Ovary (tissue), 9 donors: ENCODE results near the gene FEZF1. TPM values are rescaled to one million over a fixed set of nuclear protein-coding genes. Genes with fewer than 3 reads are reported as not detected.

Source experiments
- DNase-seq, 5 donors: peaks; one replicate each; pipeline ENCODE4 v3.0.0-alpha.2; 2019 to 2020
- H3K27ac ChIP-seq, 2 donors: fragments of 200-600 bp; one replicate each; pipeline versions ENCODE4 v1.5.1 to v1.8.0; 2019 to 2022
- H3K27me3 ChIP-seq: fragments of 200-600 bp; one replicate; pipeline ENCODE4 v1.8.0; 2022
- H3K36me3 ChIP-seq: fragments of 200-600 bp; sonication (generic); one replicate; pipeline ENCODE4 v1.5.1; 2019
- H3K4me1 ChIP-seq: one replicate; pipeline ENCODE4 v1.8.1; 2013; ENCODE audit warnings: mild to moderate bottlenecking, moderate library complexity; ENCODE audit not compliant: insufficient read depth
- H3K4me3 ChIP-seq: fragments of 200-600 bp; sonication (generic); one replicate; pipeline ENCODE4 v1.5.1; 2017
- H3K9me3 ChIP-seq, 2 donors: fragments of 200-600 bp in 1 of 2; sonication (generic) in 1 of 2; one replicate each; pipeline versions ENCODE4 v1.5.1 to v1.8.1; 2013 to 2019; ENCODE audit warnings: mild to moderate bottlenecking in 1 of 2, moderate library complexity in 1 of 2
- CTCF ChIP-seq, 3 donors: fragments of 450-650 bp in 2 of 3; fragments of 200-600 bp in 1 of 3; IDR thresholded peaks; one replicate each; pipeline versions ENCODE4 v1.5.1 to v1.8.0; 2016 to 2022; ENCODE audit warnings: antibody characterized with exemption in 3 of 3, mild to moderate bottlenecking in 1 of 3
- EP300 ChIP-seq: sonication (generic); formaldehyde crosslinking; IDR thresholded peaks from one replicate; pipeline ENCODE4 v1.6.1; 2017; ENCODE audit warnings: antibody characterized with exemption
- POLR2A ChIP-seq: fragments of 450-650 bp; IDR thresholded peaks from one replicate; pipeline ENCODE4 v1.6.1; 2017; ENCODE audit warnings: antibody characterized with exemption, mild to moderate bottlenecking, moderate library complexity
- WGBS, 3 donors: extraction: QIAGEN DNeasy Blood & Tissue Kit in 1 of 3; methylation state at CpG; one replicate each; pipeline versions ENCODE4 v1.1.5 to v1.1.7; 2013 to 2017; 5-methylcytosine and 5-hydroxymethylcytosine counted together
- intact Hi-C, 4 donors: fragments of 100-400 bp; cut with DNase I; formaldehyde crosslinking; loops; one replicate each; pipeline versions ENCODE4 v1.11.0 to v1.15.1; 2022 to 2023
- polyA plus RNA-seq, 2 donors: library from polyadenylated mRNA; stranded (reverse); fragments of 200-250 nt in 1 of 2; fragments of 350-450 nt in 1 of 2; fragmentation: Illumina TruSeq in 1 of 2; extraction: RNeasy Lipid Tissue Mini Kit (QIAGEN cat#74804) in 1 of 2; gene quantifications; one replicate each; pipeline ENCODE4 v1.2.3, GENCODE V29; 2013 to 2014
- total RNA-seq, 7 donors: library from RNA; depleted of rRNA in 2 of 7; stranded (reverse); fragments of >200 nt in 2 of 7; fragmentation: NEBNext Ultra II Directional in 3 of 7; extraction: Animal tissue kit (Norgen Biotek cat#: 25700) in 3 of 7; gene quantifications; one replicate each; pipeline versions ENCODE4 v1.1.0 to v1.2.4, GENCODE V29; 2016 to 2023
- donor health status: DM: no; HTN: no; CAD: no; lungs with moderate emphysema.
- donor health status: DM: no; HTN: no; CAD: no.
- donor health status: Bipolar disorder and iron deficiency.
- donor health status: DM: yes; HTN: yes; CAD: no.
- donor health status: DM: no; HTN: no; CAD: no.
- donor health status: DM: yes; HTN: yes; CAD: no.

Gene FEZF1
- total and polyA plus RNA-seq, 9 donors: not detected

- peaks cover 3% of the 10 kb centered on the region for H3K27me3 ChIP-seq
- DNase-seq: no peak
- WGBS, 3 donors: 81 to 89% (median 87%) methylated on average over 8 of the region's 8 CpGs
- no peaks in the 10 kb centered on the region for H3K4me1 ChIP-seq
- TF ChIP-seq EP300: no peak
- no peak for TF ChIP-seq CTCF (IDR thresholded peaks at IDR 0.05)
- no peak for TF ChIP-seq POLR2A
- H3K9me3 ChIP-seq: no peaks in the 10 kb centered on the region
- H3K36me3 ChIP-seq: no peaks in the 10 kb centered on the region
- H3K27ac ChIP-seq: no peak overlapping the region
- no peak overlapping the region for H3K4me3 ChIP-seq
- intact Hi-C loops: no loop called here
Measured at GRCh38 chr7:122329145-122329802, 24.7 kb upstream of the FEZF1 start.

DNA sequence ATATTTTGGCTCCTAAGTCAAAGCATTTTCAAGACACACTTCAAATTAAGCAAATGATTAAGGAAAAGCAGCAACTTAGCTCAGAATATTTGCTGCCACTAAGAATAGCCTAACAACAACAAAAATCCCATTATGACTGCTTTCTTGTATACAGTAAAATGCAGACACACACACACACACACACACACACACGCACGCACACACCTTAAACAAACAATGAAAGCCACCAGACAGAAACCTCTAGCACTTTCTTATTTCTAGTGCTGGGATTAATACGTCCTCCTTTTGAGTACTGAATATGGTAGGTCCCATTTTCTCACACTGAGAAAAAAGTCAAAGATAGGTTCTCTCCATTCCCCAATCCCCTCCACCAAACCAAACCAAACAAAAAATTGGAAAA, 23.4 kb upstream of the FEZF1 start:
- Histone ChIP-seq H3K4me1 (no peaks in the 10 kb centered on the region), H3K4me3 (no peak overlapping the region), H3K27me3 (peaks cover 3% of the 10 kb centered on the region), H3K9me3 (no peaks in the 10 kb centered on the region), H3K36me3 (no peaks in the 10 kb centered on the region), H3K27ac (no peak overlapping the region)
- WGBS, 3 donors: 74 to 90% (median 78%) methylated on average over 3 of the region's 3 CpGs
- TF ChIP-seq CTCF (IDR thresholded peaks at IDR 0.05) (no peak), POLR2A (no peak), EP300 (no peak)
- intact Hi-C loops: no loop called here
- DNase-seq: no peak

DNA sequence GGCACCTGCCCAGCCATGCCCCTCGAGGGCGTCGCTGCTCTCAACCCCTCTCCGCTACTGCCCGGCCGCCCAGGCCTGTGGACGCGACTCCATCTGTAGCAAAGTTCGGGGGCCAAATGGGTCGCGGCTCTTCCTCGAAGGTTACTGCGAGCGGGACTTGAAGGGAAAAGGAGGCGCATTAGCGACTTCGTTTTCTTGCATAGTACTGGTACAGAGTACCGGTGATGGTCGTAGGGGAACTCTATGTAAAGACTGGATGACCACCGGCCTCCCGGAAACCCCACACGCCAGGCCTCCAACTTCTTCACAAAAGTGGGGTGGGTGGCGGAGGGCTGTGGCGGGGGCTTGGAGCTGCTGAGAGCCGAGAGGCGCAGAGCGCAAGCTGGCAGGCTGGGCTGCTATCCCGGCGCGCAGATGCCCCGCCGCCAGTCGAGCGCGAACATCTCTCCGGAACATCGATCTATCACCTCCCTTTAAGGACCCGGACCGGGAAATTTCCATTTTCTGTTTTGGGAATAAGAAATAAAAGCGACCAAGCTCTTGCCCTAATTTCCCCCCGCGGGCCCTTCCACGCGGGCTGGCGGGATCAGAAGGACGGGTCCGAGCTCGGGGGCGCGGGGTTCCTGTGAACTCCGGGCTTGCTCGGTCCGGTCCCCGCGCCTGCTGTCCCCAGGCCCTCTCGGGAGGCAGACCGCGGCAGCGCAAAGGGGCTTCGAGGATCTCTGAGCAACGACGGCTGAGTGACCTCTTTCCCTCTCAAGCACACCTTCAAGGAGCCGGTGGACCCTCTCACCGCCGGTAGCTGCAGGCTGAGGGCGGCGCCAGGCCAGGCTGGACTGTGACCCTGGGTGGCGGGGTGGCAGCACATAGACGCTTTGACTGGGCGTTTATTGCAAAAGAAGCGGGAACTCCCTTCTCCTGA, 12.2 kb upstream of the FEZF1 start:
- Histone ChIP-seq H3K9me3 (no peaks in the 10 kb centered on the region), H3K27ac (no peak overlapping the region), H3K36me3 (no peaks in the 10 kb centered on the region), H3K27me3 (no peaks in the 10 kb centered on the region), H3K4me3 (no peak overlapping the region), H3K4me1 (peaks cover 2% of the 10 kb centered on the region)
- DNase-seq: peak in 1 of 5 donors; percentile 13
- intact Hi-C loops: no loop called here
- no peak for TF ChIP-seq CTCF (IDR thresholded peaks at IDR 0.05)
- no peak for TF ChIP-seq EP300
- TF ChIP-seq POLR2A: no peak
- WGBS, 3 donors: 8 to 13% (median 10%) methylated on average over 71 of the region's 71 CpGs

DNA sequence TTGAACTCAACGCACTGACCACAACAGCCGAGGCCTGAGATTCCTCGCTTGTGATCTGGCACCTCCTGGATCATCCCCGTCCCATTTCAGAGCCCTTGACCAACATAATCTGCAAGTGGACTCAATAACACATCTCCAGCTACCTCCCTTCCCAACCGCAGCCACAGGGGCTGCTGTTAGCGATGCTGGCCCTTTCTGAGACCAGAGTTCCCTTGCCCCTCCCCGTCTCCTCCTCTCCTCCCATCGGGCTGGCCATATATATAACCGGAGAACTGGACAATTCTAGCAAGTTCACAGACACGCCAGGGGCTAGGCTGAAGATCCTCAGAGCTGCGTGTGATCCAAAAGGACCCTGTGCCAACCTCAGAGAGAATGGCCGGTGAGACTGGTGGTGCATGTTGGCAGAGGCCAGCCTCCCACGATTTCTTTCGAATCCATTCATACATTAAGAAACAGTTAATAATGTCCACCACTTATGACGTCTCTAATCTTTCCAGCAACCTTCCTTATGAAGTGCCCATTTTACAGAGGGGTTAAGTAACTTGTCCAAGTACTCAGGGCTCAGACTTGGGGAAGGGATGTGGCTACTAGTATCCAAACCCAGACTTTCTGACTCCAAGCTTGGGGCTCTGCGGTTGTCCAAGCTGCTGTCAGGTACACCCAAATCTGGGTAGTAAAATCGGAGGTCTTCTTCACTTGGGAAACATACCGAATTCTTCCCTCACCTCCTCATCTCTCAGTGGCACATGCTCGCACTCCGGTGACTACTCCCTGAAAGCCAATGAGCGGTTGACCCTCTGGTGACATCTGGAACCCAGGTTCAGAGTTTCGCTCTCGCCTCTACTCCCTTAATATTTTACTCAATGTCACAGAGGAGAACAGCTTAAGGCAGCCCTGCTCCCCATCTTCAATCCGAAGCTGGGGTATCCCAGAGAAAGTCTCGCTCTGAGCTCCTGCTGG, 11.2 kb upstream of the FEZF1 start:
- no peak overlapping the region for H3K4me3 ChIP-seq

More for the DNA sequence above, 11.2 kb upstream of the FEZF1 start:
- no peak for DNase-seq
- H3K27me3 ChIP-seq: no peaks in the 10 kb centered on the region
- H3K4me1 ChIP-seq: peaks cover 2% of the 10 kb centered on the region
- no peak for TF ChIP-seq EP300
- no peak for TF ChIP-seq CTCF (IDR thresholded peaks at IDR 0.05)
- TF ChIP-seq POLR2A: no peak
- no peak overlapping the region for H3K27ac ChIP-seq
- no peaks in the 10 kb centered on the region for H3K9me3 ChIP-seq
- WGBS, 3 donors: 11 to 12% (median 11%) methylated on average over 25 of the region's 25 CpGs
- H3K36me3 ChIP-seq: no peaks in the 10 kb centered on the region
- intact Hi-C loops: no loop called here
